GM19239 (cell line): ENCODE data around the gene TENM3.

Source experiments
- DNase-seq: peaks from one replicate; pipeline ENCODE4 v3.0.0; 2011; ENCODE audit warnings: low spot score; ENCODE audit not compliant: insufficient read length
- FAIRE-seq: peaks from 2 replicates; lab custom pipeline; 2011; peaks lifted over from hg19 to GRCh38; lab: Jason Lieb, UNC

TENM3 gene

DNA sequence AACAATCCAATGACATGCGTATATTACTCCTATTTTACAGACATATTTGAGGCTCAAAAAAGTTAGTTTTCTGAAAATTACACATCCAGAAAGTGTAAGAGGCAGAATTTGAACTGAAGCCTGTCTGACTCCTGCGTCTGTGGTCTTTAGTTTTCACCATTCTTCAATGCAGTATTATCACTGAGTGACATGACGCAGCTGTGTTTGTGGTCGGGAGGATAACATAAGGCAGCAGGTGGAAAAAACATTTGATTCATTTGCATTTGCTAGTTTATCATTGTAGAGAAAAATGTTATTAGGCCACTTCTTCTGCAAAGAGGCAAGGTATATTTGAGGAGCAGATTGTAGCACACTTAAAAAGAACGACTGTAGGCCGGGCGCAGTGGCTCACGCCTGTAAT is 186.7 kb downstream of the TENM3 start:
- FAIRE-seq = no peak
- DNase-seq = no peak

DNA sequence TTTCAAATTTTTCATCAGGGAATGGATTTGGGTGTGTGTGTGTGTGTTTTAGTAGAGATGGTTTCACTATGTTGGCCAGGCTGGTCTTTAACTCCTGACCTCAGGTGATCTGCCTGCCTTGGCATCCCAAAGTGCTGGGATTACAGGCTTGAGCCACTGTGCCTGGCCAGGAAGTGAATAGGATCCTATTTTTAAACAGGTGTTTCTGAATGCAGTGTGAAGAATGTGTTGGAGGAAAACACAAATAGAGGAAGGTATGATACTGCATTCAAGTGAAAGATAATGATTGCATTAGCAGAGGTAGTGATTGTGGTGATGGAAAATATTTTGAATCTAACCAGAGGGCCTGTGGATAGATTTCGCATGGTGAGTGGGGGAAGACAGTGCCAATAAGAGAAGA is 189.6 kb downstream of the TENM3 start:
- no peak for DNase-seq

DNA sequence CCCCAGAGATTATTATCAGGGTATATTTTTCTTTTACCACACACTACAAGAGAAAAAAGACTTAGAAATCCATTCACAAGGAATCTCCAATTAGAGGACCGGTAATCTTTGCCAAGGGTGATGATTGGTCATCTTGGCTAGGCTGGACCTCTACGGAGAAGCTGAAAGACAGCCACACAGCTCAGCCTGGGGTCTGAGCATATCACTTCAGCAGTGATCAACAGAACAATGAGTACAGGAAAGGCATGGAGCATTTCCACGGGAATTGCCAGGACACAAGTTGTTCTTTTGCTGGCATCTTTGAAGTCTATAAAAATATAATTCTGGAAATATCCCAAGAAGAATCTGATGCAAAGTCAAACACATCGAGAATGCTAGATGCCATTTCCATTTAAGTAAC is 191.5 kb downstream of the TENM3 start:
- DNase-seq (no peak), FAIRE-seq (no peak)

More for the DNA sequence above, 189.6 kb downstream of the TENM3 start:
- no peak for FAIRE-seq

DNA sequence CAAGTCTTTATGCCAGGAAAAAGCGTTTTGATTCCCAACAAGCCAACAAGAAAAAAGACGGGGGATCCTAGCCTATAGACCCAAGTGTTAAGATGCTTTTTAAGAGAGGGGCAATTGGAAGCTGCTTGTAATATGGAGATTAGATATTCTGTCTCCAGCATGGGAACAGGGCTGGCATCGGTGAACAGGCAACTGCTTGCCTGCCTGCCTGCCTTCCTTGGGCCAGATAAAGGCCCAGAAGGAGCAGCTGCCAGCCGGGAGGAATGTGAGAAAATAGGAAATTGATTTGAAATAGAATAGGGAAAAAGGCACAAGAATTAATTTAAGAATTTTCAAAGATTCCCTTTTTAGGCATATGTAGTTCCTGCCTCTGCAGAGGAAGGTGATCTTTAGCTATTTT is 192.2 kb downstream of the TENM3 start:
- no peak for FAIRE-seq
- DNase-seq = no peak

DNA sequence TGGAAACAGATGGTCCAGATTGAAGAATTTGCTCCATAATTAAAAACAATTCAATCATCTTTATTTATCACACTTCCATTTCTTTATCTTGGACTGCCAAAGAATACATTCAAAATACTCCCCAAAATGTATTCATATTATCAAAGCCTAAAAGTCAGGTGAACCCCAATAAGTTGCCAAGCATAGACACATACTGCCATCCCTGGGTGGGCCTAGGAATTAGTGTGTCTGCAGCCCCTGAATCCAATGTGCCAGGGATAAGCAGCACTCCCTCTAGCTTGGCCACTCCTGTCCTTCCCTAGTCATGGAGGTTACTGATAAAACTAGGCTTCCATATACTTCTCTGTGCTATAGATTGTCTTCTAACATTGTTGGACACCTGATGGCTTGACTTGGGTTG is 199.9 kb downstream of the TENM3 start:
- no peak for FAIRE-seq

DNA sequence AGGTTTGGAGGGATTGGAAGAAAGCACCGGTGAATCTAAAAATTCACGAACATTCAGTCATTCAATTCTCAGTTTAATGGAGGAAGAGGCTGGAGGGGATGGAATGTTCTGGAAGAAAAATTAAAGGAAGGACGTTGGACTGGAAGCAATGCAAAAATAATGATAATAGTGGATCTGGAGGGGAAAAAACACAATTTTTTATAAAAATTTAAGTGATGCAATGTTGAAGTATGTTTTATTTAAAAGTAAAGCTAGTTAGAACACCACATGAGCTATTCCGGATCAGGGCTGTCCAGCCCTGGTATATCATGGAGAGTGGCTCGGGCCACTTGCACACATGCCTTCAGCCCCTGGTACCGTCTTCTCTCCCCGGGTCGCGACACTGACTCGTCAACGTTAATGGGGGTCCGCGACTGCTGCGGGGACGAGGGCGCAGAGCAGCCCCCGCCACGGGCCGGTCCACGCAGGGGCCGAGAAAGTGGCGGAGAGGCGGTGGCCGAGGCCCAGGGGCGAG is 204.6 kb downstream of the TENM3 start:
- DNase-seq (no peak), FAIRE-seq (no peak)

More for the DNA sequence above, 199.9 kb downstream of the TENM3 start:
- DNase-seq = no peak

DNA sequence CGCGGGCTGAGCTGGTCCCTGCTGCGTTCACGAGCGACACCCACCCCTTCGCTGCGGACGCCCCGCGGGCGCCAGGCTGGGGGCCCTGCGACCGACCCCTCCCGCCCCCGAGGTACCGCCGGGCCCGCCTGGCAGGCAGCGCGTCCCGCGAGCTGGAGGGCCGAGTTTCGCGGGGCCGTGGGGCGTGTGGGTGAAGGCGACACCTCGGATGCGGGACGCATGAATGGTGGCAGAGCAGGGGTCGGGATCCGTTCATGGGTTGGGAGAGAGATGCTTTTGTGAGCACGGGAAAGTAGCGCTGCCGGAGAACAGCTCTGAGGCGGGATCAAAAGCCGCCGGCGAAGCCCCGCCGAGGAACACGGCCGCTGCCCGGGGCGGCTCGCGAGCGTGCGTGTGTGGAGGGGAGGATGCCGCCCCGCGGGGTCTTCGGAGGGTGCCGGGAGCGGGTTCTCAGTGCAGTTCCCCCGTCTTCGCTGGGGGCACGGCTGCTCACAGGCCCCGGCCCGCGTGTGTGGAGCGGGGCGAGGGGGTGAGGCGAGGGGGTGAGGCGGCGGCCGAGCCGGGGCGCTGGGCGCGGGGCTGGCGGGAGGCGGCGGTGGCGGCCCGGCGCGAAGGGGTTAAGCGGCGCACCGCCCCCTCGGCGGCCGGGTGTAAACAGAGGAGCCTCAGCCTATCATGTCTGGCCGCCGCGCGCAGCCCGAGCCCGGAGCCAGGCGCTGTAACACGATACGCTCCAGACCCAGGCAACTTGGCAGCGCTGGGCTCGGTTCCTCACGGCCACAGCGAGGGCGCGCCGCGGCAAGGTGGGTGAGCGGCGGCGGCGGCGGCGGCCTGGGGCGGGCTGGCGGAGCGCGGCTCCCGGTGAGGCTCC is 205.3 kb downstream of the TENM3 start:
- peak; percentile 64 for DNase-seq
- no peak for FAIRE-seq

DNA sequence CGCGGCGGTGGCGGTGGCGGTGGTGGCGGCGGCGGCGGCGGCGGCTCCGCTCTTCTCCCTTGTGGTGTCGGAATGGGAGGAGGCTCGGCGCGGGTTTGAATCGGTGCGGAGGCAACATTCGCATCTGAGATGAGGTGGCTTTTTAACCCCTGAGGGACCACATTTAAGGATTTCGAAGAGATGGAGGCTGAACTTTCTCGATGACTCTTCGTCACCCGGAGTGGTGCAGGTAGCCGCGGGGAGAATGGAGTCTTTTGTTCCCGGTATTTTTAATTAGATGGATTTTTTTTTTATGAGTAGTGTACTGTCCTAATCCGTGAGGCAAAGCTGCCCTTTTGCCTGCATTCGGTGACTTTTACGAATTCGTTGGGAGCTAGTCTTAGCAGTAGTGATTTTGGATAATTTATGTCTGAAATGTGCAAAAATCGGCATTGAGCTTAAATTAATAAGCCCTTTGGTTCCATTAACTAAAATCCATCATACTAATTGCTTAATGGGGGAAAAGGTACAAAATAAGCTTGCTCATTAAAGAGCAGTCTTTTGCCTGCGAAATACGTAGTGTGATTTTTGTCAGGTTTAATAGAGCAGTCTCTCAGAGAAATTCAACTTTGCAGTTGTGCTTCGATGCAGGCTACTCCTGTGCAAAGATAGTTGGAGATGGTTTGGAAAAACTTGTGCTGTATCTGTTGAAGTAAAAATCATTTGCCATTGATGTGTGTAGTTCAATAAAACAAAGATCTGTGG is 206.2 kb downstream of the TENM3 start:
- FAIRE-seq (no peak), DNase-seq (peak; percentile 5)

DNA sequence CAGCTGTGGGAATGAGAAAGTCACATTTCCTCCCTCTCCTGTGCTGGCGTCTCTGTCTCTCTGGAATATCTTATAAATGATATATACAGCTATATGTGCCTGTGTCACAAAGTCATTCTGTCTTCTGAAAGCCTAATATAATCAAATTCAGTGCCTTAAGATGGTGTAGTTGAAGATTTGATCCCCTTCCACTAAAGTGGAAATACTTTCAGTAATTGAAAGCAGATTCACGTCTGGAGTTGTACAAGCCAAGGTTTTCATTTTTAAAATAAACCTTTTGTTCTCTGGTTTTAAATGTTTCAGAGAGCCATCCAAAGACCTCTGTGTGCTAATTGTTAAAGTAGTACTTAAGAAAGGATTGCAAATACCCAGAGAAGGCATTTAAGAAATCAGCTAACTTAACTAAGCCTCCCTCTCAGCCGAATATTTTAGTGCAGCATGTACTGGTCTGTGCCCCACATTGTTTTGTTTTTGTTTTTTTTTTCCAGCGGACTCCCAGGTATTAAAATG is 206.8 kb downstream of the TENM3 start:
- no peak for FAIRE-seq

DNA sequence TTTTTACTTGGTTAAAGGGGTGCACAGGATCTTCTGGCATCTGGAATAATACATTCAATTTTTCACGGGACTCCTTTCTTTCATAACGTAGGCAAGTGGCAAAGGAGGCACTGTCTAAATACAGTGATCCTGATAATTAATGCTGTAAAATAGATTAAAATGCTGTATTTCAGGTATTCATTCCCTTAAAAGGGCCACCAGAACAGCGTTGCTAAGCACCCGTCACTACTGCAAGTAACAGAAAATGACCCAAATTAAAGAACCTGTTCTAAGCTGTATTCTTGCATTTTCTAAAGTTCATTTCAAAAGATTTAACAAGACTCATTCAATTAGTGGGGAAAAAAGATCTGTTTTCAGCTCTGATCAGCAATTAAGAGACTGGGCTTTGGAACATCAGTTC is 208.2 kb downstream of the TENM3 start:
- FAIRE-seq (no peak), DNase-seq (no peak)

More for the DNA sequence above, 206.8 kb downstream of the TENM3 start:
- DNase-seq = no peak

DNA sequence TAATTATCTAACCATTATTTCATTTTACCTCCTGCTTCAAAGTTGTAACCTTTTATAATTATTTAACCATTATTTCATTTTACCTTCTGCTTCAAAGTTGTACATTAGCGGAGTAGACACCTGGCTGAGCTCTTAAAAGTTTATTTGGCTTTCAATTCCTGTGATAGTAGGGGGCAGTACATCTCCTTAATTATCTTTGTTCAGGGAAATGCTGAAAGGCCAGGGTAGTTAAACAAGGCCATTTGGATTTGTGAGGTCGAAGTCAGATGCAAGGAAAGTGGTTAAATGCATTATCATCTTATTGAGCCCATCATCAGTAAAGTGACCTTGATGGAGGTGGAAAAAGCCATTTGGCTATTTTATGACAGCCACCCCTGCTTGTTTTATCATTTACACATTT is 210.6 kb downstream of the TENM3 start:
- DNase-seq = no peak
- FAIRE-seq = no peak

DNA sequence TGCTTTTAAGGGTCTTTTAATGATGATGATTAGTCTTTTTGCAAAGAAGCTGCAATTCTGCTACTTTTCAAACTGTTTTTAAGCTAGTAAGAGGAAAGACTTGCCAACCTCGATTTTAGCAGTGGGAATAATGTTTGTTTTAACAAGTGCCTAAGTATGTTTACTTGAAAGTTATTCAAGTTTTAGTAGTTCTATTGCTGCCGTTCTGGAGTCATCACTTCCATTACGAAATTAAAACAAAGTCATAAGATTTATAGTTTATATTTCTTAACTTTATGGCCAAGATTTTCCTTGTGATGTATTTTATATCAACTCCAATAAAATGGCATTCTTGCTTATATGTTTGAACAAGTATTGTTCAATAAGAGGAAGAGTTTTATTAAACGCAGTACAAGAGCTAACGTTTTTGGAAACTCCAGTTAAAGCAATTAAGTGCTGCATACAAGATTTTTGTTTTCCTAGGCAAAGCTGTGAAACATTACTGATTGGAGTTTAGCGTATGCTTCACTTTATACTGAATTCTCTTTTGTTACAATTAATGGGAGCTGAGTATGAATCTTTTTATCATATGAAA is 211.3 kb downstream of the TENM3 start:
- no peak for DNase-seq

DNA sequence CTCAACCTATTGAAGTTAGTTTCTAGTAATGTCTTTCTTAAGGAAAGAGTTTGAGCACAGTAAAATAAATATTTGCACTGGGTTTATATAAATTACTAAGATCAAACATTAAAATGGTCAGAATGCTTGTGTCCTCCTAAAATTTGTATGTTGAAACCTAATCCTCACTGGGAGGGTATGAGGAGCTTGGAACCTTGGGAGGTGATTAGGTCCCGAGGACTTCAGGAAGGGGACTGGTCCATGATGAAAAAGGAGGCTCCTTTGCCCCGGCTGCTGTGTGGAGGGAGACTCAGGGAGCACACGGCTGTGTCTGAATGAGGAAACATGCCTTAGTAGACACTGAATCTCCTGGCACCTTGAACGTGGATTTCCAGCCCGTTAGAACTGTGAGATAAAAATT is 221.9 kb downstream of the TENM3 start:
- DNase-seq (no peak), FAIRE-seq (no peak)

More for the DNA sequence above, 211.3 kb downstream of the TENM3 start:
- no peak for FAIRE-seq

DNA sequence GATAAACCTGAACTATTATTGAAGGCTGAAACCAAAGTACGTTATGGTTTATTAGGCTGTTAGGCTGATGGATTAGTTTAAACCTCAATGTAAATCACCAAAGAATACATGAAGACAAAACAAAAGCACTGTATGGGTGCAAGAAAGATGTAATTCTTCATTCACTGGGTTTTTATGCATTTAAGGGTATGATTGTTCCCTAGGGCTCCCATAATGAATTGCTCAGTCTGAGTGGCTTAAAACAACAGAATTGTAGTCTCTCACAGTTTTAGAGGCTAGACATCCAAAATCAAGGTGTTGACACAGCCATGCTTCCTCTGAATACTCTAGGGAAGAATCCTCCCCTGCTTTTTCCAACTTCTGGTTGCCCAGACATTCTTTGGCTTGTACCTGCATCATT is 222.8 kb downstream of the TENM3 start:
- DNase-seq (no peak), FAIRE-seq (no peak)

DNA sequence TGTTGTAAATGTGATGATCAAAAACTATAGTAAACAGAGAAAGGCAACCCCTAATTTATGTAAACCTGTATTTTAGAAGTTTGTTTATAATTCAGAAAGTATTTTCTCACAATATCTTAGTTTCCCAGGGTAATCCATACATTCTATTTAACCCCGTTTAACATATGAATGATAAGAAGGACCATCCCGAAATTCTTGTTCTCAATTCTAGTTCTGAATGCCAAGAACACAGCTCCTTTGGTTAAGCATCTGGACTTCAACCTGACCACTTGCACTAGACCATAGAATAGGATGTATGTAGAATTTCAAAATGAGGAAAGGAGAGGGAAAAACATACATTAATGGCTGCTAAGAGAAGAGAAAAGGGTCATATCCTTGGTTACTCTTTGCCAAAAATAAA is 227.0 kb downstream of the TENM3 start:
- FAIRE-seq = no peak
- DNase-seq = no peak

DNA sequence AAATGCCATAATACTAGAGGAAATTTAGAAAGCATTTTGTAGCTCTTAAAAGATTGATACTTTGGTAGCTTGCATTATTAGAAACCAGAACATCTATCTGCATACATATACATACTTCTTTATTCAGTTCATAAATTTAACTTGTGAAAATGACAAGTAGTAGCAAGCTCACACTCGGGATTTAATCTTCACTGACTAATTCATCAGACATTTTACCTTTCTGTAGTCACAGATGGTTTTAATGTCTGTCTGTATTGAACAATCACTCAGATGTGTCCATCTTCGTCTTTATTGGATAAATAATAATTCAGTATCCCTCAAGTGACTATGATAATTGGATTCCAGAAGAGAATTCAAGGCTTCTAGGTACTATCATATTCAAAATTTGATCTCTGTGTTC is 232.3 kb downstream of the TENM3 start:
- no peak for FAIRE-seq
- DNase-seq = no peak

DNA sequence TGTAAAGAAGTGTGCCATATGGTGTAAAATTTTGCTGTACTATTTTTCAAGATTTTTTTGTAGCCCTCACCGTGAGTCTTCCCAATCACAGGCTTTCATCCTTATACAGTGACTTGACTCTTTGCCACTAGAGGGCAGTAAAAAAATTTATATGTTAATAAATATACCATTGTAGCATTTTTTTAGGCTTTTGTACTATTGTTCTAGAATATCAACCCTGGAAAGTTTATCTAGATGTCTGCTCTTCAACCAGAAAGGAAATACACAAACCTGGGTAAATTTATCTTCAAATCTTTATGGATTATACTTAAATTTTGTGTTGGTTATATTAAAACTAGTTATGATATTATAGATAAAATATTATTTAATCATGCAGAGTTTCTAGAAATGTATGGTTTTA is 235.3 kb downstream of the TENM3 start:
- peak; percentile 12 for DNase-seq
- FAIRE-seq = no peak

DNA sequence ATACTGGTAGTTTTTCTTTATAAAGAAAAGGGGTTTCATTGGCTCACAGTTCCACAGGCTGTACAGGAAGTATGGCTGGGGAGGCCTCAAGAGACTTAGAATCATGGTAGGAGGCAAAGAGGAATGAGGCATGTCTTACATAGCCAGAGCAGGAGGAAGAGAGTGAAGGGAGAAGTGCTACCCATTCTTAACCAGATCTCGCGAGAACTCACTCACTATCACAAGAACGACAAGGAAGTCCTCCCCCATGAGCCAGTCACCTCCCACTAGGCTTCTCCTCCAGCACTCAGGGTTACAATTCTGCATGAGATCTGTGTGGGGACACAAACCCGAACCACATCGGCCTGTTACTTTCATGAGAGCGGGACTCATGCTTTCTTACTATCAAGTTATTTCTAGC is 240.5 kb downstream of the TENM3 start:
- DNase-seq = no peak
- FAIRE-seq = no peak

DNA sequence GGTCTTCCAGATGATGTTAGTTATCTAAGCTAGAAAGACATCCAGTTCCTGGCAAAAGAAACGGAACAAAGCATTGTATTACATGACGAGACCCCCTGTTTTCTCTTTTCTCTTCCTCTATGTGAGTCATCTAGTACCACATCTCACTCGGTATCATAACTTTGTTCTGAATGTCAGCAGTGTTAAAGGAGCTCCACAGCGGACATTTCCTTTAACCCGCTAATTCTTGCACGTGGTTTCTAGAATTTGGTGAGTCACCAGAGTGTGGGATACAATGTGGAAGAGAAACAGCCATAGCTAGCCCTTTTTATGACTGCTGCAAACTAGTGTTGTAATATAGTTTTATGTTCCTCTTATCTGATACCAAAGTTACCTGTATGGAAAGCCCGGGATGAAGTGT is 243.7 kb downstream of the TENM3 start:
- DNase-seq (no peak), FAIRE-seq (no peak)

DNA sequence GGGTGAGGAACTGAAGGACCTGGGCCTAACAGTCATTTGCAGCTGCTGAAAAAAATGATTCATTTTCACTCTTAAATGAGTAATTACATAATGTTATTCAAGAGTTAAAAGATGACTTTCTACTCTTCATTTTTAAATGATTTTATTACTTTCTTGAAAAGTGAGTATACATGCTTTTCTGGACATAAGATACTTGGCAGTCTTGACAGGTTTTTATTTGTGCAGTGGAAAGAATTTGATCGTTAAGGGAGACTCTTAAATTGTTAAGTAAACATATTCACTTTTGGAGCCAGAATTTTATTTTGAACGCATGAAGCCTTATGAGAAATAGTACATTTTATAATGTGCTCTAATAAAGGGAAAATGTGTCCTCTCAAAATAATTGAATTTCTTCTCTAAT is 245.7 kb downstream of the TENM3 start:
- FAIRE-seq = no peak

DNA sequence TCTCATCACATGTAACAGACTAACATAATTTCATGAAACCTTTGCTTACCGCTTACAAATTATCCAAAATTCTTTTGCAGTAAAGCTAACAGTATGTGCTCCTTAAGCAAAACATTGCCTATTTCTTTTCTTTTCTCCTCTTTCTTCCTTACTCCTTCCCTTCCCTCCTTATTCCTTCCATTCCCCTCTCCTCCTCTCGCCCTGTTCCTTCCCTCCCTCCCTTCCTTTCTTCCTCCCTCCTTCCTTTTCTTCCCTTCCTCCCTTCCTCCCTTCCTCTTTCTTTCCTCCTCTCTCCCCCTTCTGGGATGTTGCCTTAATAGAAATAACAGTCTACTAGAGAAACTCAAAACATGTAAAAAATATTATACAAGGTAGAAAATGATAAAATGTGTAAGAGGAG is 246.4 kb downstream of the TENM3 start:
- DNase-seq = no peak

More for the DNA sequence above, 245.7 kb downstream of the TENM3 start:
- no peak for DNase-seq

More for the DNA sequence above, 246.4 kb downstream of the TENM3 start:
- no peak for FAIRE-seq
